Right cardiac atrium (tissue), 5 donors: Measurements from ENCODE around the gene GABRD. TPM values are rescaled to one million over a fixed set of nuclear protein-coding genes. Genes with fewer than 3 reads are reported as not detected.

Source experiments
- ATAC-seq, 2 donors: fragments of 200-7000 bp; cut with Tn5 transposase; one replicate each; pipeline versions ENCODE4 v1.8.0 to v1.9.1; 2020; ENCODE audit warnings: moderate library complexity in 2 of 2, mild to moderate bottlenecking in 1 of 2
- DNase-seq, 3 donors: peaks; one replicate each; pipeline ENCODE4 v3.0.0-alpha.2; 2020
- H3K27ac ChIP-seq: one replicate; pipeline ENCODE4 v1.5.1; 2013; ENCODE audit warnings: mild to moderate bottlenecking, low read length, control low read depth, moderate library complexity
- H3K27me3 ChIP-seq: one replicate; pipeline ENCODE4 v1.6.1; 2013; ENCODE audit not compliant: control insufficient read depth, insufficient read depth
- H3K4me1 ChIP-seq: one replicate; pipeline ENCODE4 v1.6.1; 2013; ENCODE audit warnings: low read length; ENCODE audit not compliant: control insufficient read depth, insufficient read depth
- H3K4me3 ChIP-seq: one replicate; pipeline ENCODE4 v1.5.1; 2013; ENCODE audit warnings: low read length, control low read depth
- H3K9me3 ChIP-seq: one replicate; pipeline ENCODE4 v1.6.1; 2013; ENCODE audit warnings: low read length; ENCODE audit not compliant: control insufficient read depth
- WGBS: extraction: QIAGEN DNeasy Blood & Tissue Kit; methylation state at CpG from one replicate; pipeline ENCODE4 v1.1.7; 2013; 5-methylcytosine and 5-hydroxymethylcytosine counted together
- intact Hi-C, 4 donors: fragments of 100-400 bp; cut with DNase I; formaldehyde crosslinking; loops; one replicate each; pipeline versions ENCODE4 v1.11.0 to v1.14.0; 2022 to 2023
- polyA plus RNA-seq: library from polyadenylated mRNA; stranded (reverse); fragments of 200-250 nt; gene quantifications from one replicate; pipeline ENCODE4 v1.2.3, GENCODE V29; 2013
- total RNA-seq, 4 donors: library from RNA; stranded (reverse); fragmentation: NEBNext Ultra II Directional; extraction: Animal tissue kit (Norgen Biotek cat#: 25700); gene quantifications; one replicate each; pipeline ENCODE4 v1.2.1, GENCODE V29; 2021
- donor health status: healthy with polysubstance abuse.
- donor health status: DM: no; HTN: yes; CAD: no.
- donor health status: DM: no; HTN: no; CAD: no.
- donor health status: DM: no; HTN: yes; CAD: no; lungs with severe emphysema.
- donor health status: DM: yes; HTN: yes; CAD: no.

Gene GABRD
- total and polyA plus RNA-seq, 5 donors = 0.26 to 0.85 (median 0.46) TPM; not detected in 1

- DNase-seq (no peak), ATAC-seq (no peak)
- no peaks in the 10 kb centered on the region for H3K4me1 ChIP-seq
- no peak overlapping the region for H3K27ac ChIP-seq
- no peak overlapping the region for H3K4me3 ChIP-seq
- H3K9me3 ChIP-seq = no peaks in the 10 kb centered on the region
- H3K27me3 ChIP-seq = no peaks in the 10 kb centered on the region
- intact Hi-C loops = no loop called here
- 77% methylated on average over 13 of the region's 13 CpGs for WGBS
Measured at GRCh38 chr1:2001773-2002411, 17.3 kb upstream of the GABRD start.

- 5% methylated on average over 49 of the region's 49 CpGs for WGBS
- no peak within 1 kb of the TSS for H3K4me3 ChIP-seq
- H3K4me1 ChIP-seq = no peaks in the 10 kb centered on the region
- intact Hi-C loops = no loop called here
- H3K27me3 ChIP-seq = no peaks in the 10 kb centered on the region
- H3K27ac ChIP-seq = no peak within 1 kb of the TSS
- no peaks in the 10 kb centered on the region for H3K9me3 ChIP-seq
- peak; percentile 52 to 66 for ATAC-seq
- peak in 2 of 3 donors; percentile 36 to 74 for DNase-seq
Measured at GRCh38 chr1:2003541-2004131, 15.5 kb upstream of the GABRD start, which contains the start of gene CFAP74. Gene CFAP74, minus strand, starts transcription at chr1:2003786. Its CDS starts 12,830 bp downstream, at chr1:1990956.

GRCh38 chr1:2004856-2005255 is 14.3 kb upstream of the GABRD start:
- no peak overlapping the region for H3K27ac ChIP-seq
- no peaks in the 10 kb centered on the region for H3K9me3 ChIP-seq
- no peak overlapping the region for H3K4me3 ChIP-seq
- no peaks in the 10 kb centered on the region for H3K4me1 ChIP-seq
- DNase-seq (no peak), ATAC-seq (no peak)
- intact Hi-C loops = no loop called here
- no peaks in the 10 kb centered on the region for H3K27me3 ChIP-seq
- 74% methylated on average over 21 of the region's 21 CpGs for WGBS

- 81% methylated on average over 27 of the region's 27 CpGs for WGBS
- DNase-seq = no peak
- intact Hi-C loops = no loop called here
- H3K4me1 ChIP-seq = no peaks in the 10 kb centered on the region
- H3K4me3 ChIP-seq = no peak overlapping the region
- no peaks in the 10 kb centered on the region for H3K9me3 ChIP-seq
- H3K27me3 ChIP-seq = no peaks in the 10 kb centered on the region
- ATAC-seq = no peak
- no peak overlapping the region for H3K27ac ChIP-seq
Measured at GRCh38 chr1:2009101-2010053, 9.8 kb upstream of the GABRD start.

GRCh38 chr1:2014181-2014580 is 5.0 kb upstream of the GABRD start:
- ATAC-seq (no peak), DNase-seq (no peak)
- Histone ChIP-seq H3K9me3 (no peaks in the 10 kb centered on the region), H3K4me3 (no peak overlapping the region), H3K27ac (no peak overlapping the region), H3K27me3 (no peaks in the 10 kb centered on the region), H3K4me1 (no peaks in the 10 kb centered on the region)
- WGBS = 77% methylated on average over 15 of the region's 15 CpGs
- intact Hi-C loops = no loop called here

GRCh38 chr1:2014741-2015735 is 4.1 kb upstream of the GABRD start:
- Histone ChIP-seq H3K27ac (no peak overlapping the region), H3K9me3 (no peaks in the 10 kb centered on the region), H3K4me3 (no peak overlapping the region), H3K4me1 (no peaks in the 10 kb centered on the region), H3K27me3 (no peaks in the 10 kb centered on the region)
- intact Hi-C loops = no loop called here
- ATAC-seq (no peak), DNase-seq (no peak)
- WGBS = 58% methylated on average over 34 of the region's 34 CpGs

- intact Hi-C loops = no loop called here
- no peaks in the 10 kb centered on the region for H3K27me3 ChIP-seq
- DNase-seq (no peak), ATAC-seq (no peak)
- WGBS = 85% methylated on average over 9 of the region's 9 CpGs
- H3K9me3 ChIP-seq = no peaks in the 10 kb centered on the region
- no peaks in the 10 kb centered on the region for H3K4me1 ChIP-seq
- H3K4me3 ChIP-seq = no peak overlapping the region
- H3K27ac ChIP-seq = no peak overlapping the region
Measured at GRCh38 chr1:2016123-2016522, 3.0 kb upstream of the GABRD start.

- WGBS = 12% methylated on average over 48 of the region's 48 CpGs
- H3K4me1 ChIP-seq = no peaks in the 10 kb centered on the region
- no peak overlapping the region for H3K27ac ChIP-seq
- no peak overlapping the region for H3K4me3 ChIP-seq
- DNase-seq = no peak
- no peaks in the 10 kb centered on the region for H3K27me3 ChIP-seq
- intact Hi-C loops = no loop called here
- H3K9me3 ChIP-seq = no peaks in the 10 kb centered on the region
- no peak for ATAC-seq
Measured at GRCh38 chr1:2018217-2019171, 651 bp upstream of the GABRD start.

GRCh38 chr1:2019571-2020309 is 595 bp downstream of the GABRD start:
- WGBS = 11% methylated on average over 61 of the region's 61 CpGs
- intact Hi-C loops = no loop called here
- ATAC-seq (peak in 1 of 2 donors; percentile 16), DNase-seq (no peak)
- Histone ChIP-seq H3K9me3 (no peaks in the 10 kb centered on the region), H3K4me3 (peak overlapping the region; percentile 44), H3K4me1 (no peaks in the 10 kb centered on the region), H3K27ac (no peak overlapping the region), H3K27me3 (no peaks in the 10 kb centered on the region)
